DMS114 treated with DMSO at 0.1 percent for 48 hours (cell line): ENCODE results near the gene SIGLEC15.

Experiments
- DNase-seq: peaks from one replicate; lab custom pipeline; 2025; ENCODE audit not compliant: unreplicated experiment; lab: John Stamatoyannopoulos, UW

SIGLEC15 gene

GRCh38 chr18:45874491-45875184, 49.2 kb downstream of the SIGLEC15 start:
- no peak for DNase-seq

- DNase-seq, result no peak
Measured at GRCh38 chr18:45876161-45876560, 50.7 kb downstream of the SIGLEC15 start.

- DNase-seq, result no peak
Measured at GRCh38 chr18:45877403-45877802, 51.9 kb downstream of the SIGLEC15 start.

DNA sequence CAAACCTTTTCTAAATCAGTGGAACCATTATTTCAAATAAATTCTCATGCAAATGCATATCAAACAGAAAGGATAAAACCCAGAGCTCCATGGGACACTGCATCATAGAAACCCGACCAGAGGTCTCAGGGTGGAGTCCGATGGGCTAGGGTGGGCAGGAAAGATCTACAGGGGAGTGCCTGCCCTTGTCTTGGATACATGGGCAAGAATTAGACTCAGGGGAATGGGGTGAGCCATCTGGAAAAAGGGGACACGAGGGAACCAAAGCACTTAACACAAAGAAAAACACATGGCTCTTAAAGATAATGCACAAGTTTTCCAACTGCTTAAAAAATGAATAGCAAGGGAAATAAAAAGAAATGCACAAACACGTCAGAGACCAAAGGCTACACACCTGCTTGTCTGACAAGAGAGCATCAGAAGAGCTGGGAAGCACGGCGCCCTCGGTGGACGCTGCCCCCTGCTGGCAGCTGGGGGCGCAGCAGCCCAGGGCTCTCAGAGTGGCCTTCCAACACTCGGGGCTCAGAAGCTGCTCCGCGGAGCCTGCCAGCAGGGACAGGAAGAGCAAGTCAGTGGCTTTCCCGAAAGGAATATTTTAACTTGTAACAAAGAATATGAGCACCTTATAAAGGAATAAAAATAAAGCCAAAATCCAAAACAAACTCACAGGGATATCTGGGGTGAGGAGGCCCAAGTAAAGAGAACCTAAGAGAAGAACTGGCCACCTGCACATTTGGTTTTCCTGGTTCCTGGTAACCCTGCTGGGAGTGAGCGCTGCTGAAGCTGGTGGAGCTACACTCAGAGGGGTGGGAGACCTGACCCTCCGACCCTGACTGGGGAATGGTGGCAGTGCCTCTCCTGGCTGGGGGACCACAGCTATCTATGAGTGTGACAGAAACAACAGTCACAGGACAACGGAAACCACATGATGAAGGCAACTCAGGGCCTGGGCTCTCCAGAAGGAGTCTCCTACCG, 54.5 kb downstream of the SIGLEC15 start:
- no peak for DNase-seq

GRCh38 chr18:45880876-45881558, 55.5 kb downstream of the SIGLEC15 start:
- no peak for DNase-seq

GRCh38 chr18:45887585-45887984, 62.1 kb downstream of the SIGLEC15 start:
- no peak for DNase-seq

DNA sequence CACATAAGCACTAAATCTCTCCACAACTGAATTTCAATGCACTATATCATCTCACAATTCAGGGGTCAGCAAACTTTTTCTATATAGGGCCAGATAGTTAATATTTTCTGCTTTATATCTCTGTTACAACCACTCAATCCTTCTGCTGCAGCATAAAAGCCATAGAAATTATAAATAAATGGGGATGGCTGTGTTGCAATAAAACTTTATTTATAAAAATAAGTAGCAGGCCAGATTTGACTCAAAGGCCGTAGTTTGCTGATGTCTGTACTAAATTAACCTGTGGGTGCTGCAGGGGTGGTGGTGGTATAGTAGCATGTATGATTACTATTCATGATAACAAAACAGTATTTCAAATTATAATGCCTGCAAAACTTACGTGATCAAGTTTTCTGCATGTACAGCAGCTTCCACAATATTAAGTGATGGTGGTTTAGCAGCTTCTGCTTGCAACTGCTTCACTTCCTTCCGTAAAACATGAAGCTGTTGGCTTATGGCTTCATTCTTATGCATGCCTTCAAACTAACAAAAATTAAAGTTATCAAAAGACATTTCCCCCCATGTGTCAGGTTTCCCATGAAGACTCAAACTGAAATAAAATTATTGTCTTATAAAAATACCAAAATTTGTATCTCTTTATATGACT, 64.1 kb downstream of the SIGLEC15 start:
- no peak for DNase-seq

- no peak for DNase-seq
Measured at GRCh38 chr18:45890606-45891005, 65.1 kb downstream of the SIGLEC15 start.

DNA sequence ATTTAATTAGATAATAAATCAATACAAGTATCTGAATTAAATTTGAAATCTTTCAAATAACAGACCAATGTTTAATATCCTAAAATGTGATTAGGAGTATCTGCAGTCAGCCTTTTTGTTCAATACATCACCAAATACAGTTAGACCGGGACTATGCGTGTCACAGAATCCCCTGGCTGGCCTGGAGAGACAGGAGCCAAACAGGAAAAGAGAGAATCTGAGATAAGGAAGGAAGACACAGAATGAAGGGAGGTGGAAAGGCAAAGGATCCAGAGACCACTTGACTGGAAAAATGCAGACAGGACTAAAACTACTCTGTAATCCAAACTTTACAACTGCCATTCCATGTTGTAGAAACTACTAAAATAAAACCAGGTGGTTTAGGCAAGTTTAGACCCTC, 66.3 kb downstream of the SIGLEC15 start:
- no peak for DNase-seq
